Measurements from ENCODE around the gene ZBTB6. TPM values are rescaled to one million over a fixed set of nuclear protein-coding genes. Genes with fewer than 3 reads are reported as not detected.
"Not testable (repeated sequence)": the region's sequence is repeated elsewhere in the genome, so short reads cannot be mapped to it uniquely, and the experiment has no call there.

The ZBTB6 gene
- total and polyA plus RNA-seq, 2 of the 4 experiments (the other 2 are of a cell fraction), result 2.6 to 11.7 TPM

- H2BK120ac ChIP-seq (ENCODE audit: low read depth, low read length); H3K4me3 ChIP-seq (ENCODE audit: insufficient read depth, low read depth, low read length); H3K9me1 ChIP-seq (ENCODE audit: insufficient read depth, low read length); H4K91ac ChIP-seq (ENCODE audit: insufficient read depth, low read depth, low read length); H3K9ac ChIP-seq (ENCODE audit: low read depth, low read length); DNase-seq; H2BK15ac ChIP-seq (ENCODE audit: low read depth, low read length); dilution Hi-C loops (cut with HindIII; ENCODE audit: low sequenced_read_pairs, unreplicated experiment); H3K27me3 ChIP-seq (ENCODE audit: control insufficient read depth, insufficient read depth, low read length); CTCF ChIA-PET; H2AK9ac ChIP-seq (replicated peaks; ENCODE audit: low read depth, low read length, poor library complexity); H2BK20ac ChIP-seq (ENCODE audit: low read depth, low read length); H3K4ac ChIP-seq (ENCODE audit: low read depth, low read length); BruUV-seq (replicated peaks); H2AFZ ChIP-seq (replicated peaks; ENCODE audit: low read length, poor library complexity); H3K4me2 ChIP-seq (ENCODE audit: low read depth, low read length); H4K5ac ChIP-seq (ENCODE audit: low read depth, low read length); H3K14ac ChIP-seq (replicated peaks; ENCODE audit: low read depth, low read length); H3K56ac ChIP-seq (ENCODE audit: extremely low read depth, insufficient read depth, low read length); H2BK5ac ChIP-seq (ENCODE audit: low read depth, low read length, poor library complexity, severe bottlenecking); ATAC-seq (ENCODE audit: low read depth); in situ Hi-C loops (cut with MboI; ENCODE audit: low sequenced_read_pairs); H3K27ac ChIP-seq (ENCODE audit: insufficient read depth, low read length); H2AK5ac ChIP-seq (ENCODE audit: low read depth, low read length); H3K36me3 ChIP-seq (ENCODE audit: control insufficient read depth, insufficient read depth, low read length); H3K4me1 ChIP-seq (ENCODE audit: control insufficient read depth, insufficient read depth, low read length); H3K23ac ChIP-seq (ENCODE audit: low read depth, low read length); H3K9me3 ChIP-seq (ENCODE audit: control insufficient read depth, insufficient read depth, low read length); intact Hi-C loops (cut with micrococcal nuclease); H3K18ac ChIP-seq (ENCODE audit: low read depth, low read length): not testable (repeated sequence)
- POLR2A ChIA-PET (ENCODE audit: unreplicated experiment), result interaction anchor here (0.6 kb wide), 1 partner anchor 42 kb away, joined by 3 read pairs; no protein-coding TSS in a partner anchor
- peaks cover 14 to 15% of the 10 kb centered on the region in 2 experiments for H3K79me1 ChIP-seq (ENCODE audit: low read depth in 1 of 2, low read length in 2 of 2)
- WGBS, 2 experiments (ENCODE audit: extremely low coverage in 2 of 2, insufficient read length in 1 of 2), result 100% methylated on average over 2 of the region's 16 CpGs; no CpG with 5 or more reads in 1 of the 2 experiments
- peak overlapping the region in 1 of 2 experiments; percentile 87; a peak in 1 of 4 replicates for H4K8ac ChIP-seq (ENCODE audit: low read depth in 2 of 2, low read length in 2 of 2)
- peaks cover 11% of the 10 kb centered on the region; the same call in 1 of the 2 replicates for H4K20me1 ChIP-seq (ENCODE audit: insufficient read depth, low read length)
Observed at GRCh38 chr9:122906122-122906521, 7.0 kb downstream of the ZBTB6 start.

Measured in IMR-90 (cell line).